Hepatocyte (in vitro differentiated cells): Measurements from ENCODE around the gene LIMS3.
"Not testable (repeated sequence)": the region's sequence is repeated elsewhere in the genome, so short reads cannot be mapped to it uniquely, and the experiment has no call there.

ENCODE experiments used
- EZH2 ChIP-seq: fragments of 200-600 bp; sonication (generic); IDR thresholded peaks from 2 replicates; pipeline ENCODE4 v1.6.1; 2016; ENCODE audit warnings: antibody characterized with exemption, mild to moderate bottlenecking, borderline replicate concordance
- EZH2phosphoT487 ChIP-seq: fragments of 200-600 bp; sonication (generic); IDR thresholded peaks from one replicate; pipeline ENCODE4 v1.6.1; 2018; ENCODE audit warnings: antibody characterized with exemption, mild to moderate bottlenecking, low read depth, moderate library complexity; ENCODE audit not compliant: unreplicated experiment, severe bottlenecking
- TF ChIP-seq, protein P1 (sequence below): fragments of 200-600 bp; sonication (generic); IDR thresholded peaks from 2 replicates; pipeline ENCODE4 v1.5.1; 2016; ENCODE audit warnings: antibody characterized with exemption, mild to moderate bottlenecking; ENCODE audit not compliant: poor library complexity

GRCh38 chr2:109898462-109899336 lies at the start of gene LIMS3:
- TF ChIP-seq, protein P1, sequence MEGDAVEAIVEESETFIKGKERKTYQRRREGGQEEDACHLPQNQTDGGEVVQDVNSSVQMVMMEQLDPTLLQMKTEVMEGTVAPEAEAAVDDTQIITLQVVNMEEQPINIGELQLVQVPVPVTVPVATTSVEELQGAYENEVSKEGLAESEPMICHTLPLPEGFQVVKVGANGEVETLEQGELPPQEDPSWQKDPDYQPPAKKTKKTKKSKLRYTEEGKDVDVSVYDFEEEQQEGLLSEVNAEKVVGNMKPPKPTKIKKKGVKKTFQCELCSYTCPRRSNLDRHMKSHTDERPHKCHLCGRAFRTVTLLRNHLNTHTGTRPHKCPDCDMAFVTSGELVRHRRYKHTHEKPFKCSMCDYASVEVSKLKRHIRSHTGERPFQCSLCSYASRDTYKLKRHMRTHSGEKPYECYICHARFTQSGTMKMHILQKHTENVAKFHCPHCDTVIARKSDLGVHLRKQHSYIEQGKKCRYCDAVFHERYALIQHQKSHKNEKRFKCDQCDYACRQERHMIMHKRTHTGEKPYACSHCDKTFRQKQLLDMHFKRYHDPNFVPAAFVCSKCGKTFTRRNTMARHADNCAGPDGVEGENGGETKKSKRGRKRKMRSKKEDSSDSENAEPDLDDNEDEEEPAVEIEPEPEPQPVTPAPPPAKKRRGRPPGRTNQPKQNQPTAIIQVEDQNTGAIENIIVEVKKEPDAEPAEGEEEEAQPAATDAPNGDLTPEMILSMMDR: not testable (repeated sequence)
- not testable (repeated sequence) for TF ChIP-seq EZH2, EZH2phosphoT487
